SJSA1 (cell line): ENCODE results near the gene HLA-A. TPM values are rescaled to one million over a fixed set of nuclear protein-coding genes. Genes with fewer than 3 reads are reported as not detected.
"Not testable (repeated sequence)": the region's sequence is repeated elsewhere in the genome, so short reads cannot be mapped to it uniquely, and the experiment has no call there.

ENCODE experiments used
- DNase-seq, 2 experiments: peaks; one replicate each; pipeline ENCODE4 v3.0.0-alpha.2; 2015 to 2020; ENCODE audit warnings: low spot score in 2 of 2, low read depth in 1 of 2
- H3K27ac ChIP-seq: fragments of 250-450 bp; sonication (Bioruptor Pico); 2 replicates; pipeline ENCODE4 v1.5.1; 2020; ENCODE audit warnings: mild to moderate bottlenecking, moderate library complexity
- H3K27me3 ChIP-seq: fragments of 250-450 bp; sonication (Bioruptor Pico); replicated peaks from 2 replicates; pipeline ENCODE4 v1.5.1; 2020; ENCODE audit warnings: mild to moderate bottlenecking, moderate library complexity
- H3K36me3 ChIP-seq: fragments of 250-450 bp; sonication (Bioruptor Pico); 2 replicates; pipeline ENCODE4 v1.5.1; 2020; ENCODE audit warnings: mild to moderate bottlenecking
- H3K4me1 ChIP-seq: fragments of 250-450 bp; sonication (Bioruptor Pico); replicated peaks from 2 replicates; pipeline ENCODE4 v1.6.1; 2021; ENCODE audit warnings: mild to moderate bottlenecking
- H3K4me3 ChIP-seq: fragments of 250-450 bp; sonication (Bioruptor Pico); 2 replicates; pipeline ENCODE4 v1.5.1; 2020; ENCODE audit warnings: mild to moderate bottlenecking
- H3K9me3 ChIP-seq: fragments of 250-450 bp; sonication (Bioruptor Pico); replicated peaks from 2 replicates; pipeline ENCODE4 v1.5.1; 2020; ENCODE audit warnings: mild to moderate bottlenecking
- total RNA-seq: library from RNA; depleted of rRNA; stranded (reverse); fragments of >200 nt; shearing (Covaris generic); gene quantifications from 2 replicates; pipeline ENCODE4 v1.2.3, GENCODE V29; 2014

Gene HLA-A
- total RNA-seq, 1 experiment from 2014 or later = 1,583 TPM

GRCh38 chr6:29976253-29976587 is 33.9 kb downstream of the HLA-A start:
- Histone ChIP-seq H3K4me1 (peaks cover 10% of the 10 kb centered on the region), H3K9me3 (no peaks in the 10 kb centered on the region), H3K4me3 (peak overlapping the region; percentile 36), H3K27me3 (peaks cover 6% of the 10 kb centered on the region; the same call in 1 of the 2 replicates), H3K36me3 (no peaks in the 10 kb centered on the region), H3K27ac (no peak overlapping the region)
- no peak for DNase-seq

- no peaks in the 10 kb centered on the region for H3K9me3 ChIP-seq
- H3K27ac ChIP-seq = no peak overlapping the region
- H3K4me3 ChIP-seq = peak overlapping the region; percentile 36
- H3K27me3 ChIP-seq = peaks cover 6% of the 10 kb centered on the region; the same call in 1 of the 2 replicates
- H3K36me3 ChIP-seq = no peaks in the 10 kb centered on the region
- peak; percentile 53 to 59 for DNase-seq
- peaks cover 10% of the 10 kb centered on the region for H3K4me1 ChIP-seq
Measured at GRCh38 chr6:29976588-29977424, 34.5 kb downstream of the HLA-A start.

- no peaks in the 10 kb centered on the region for H3K9me3 ChIP-seq
- H3K27me3 ChIP-seq = peaks cover 6% of the 10 kb centered on the region; the same call in 1 of the 2 replicates
- peak overlapping the region; percentile 36 for H3K4me3 ChIP-seq
- no peak overlapping the region for H3K27ac ChIP-seq
- H3K36me3 ChIP-seq = no peaks in the 10 kb centered on the region
- DNase-seq = no peak
- H3K4me1 ChIP-seq = peaks cover 10% of the 10 kb centered on the region
Measured at GRCh38 chr6:29977425-29977727, 35.0 kb downstream of the HLA-A start.

GRCh38 chr6:29980013-29980412 is 37.7 kb downstream of the HLA-A start:
- not testable (repeated sequence) for DNase-seq, H3K27ac ChIP-seq, H3K9me3 ChIP-seq, H3K27me3 ChIP-seq, H3K36me3 ChIP-seq, H3K4me3 ChIP-seq
- peaks cover 10% of the 10 kb centered on the region for H3K4me1 ChIP-seq

- no peaks in the 10 kb centered on the region for H3K9me3 ChIP-seq
- no peak overlapping the region for H3K4me3 ChIP-seq
- H3K4me1 ChIP-seq = peaks cover 10% of the 10 kb centered on the region
- H3K27me3 ChIP-seq = peaks cover 6% of the 10 kb centered on the region; the same call in 1 of the 2 replicates
- no peak overlapping the region for H3K27ac ChIP-seq
- H3K36me3 ChIP-seq = no peaks in the 10 kb centered on the region
- DNase-seq = no peak
Measured at GRCh38 chr6:29980511-29980910, 38.2 kb downstream of the HLA-A start.

- no peak overlapping the region for H3K27ac ChIP-seq
- H3K4me3 ChIP-seq = no peak overlapping the region
- H3K36me3 ChIP-seq = no peaks in the 10 kb centered on the region
- H3K27me3 ChIP-seq = 0 out of 2 replicates have a peak, but pooled peaks cover 3% of the 10 kb centered on the region
- no peak for DNase-seq
- H3K4me1 ChIP-seq = peaks cover 8% of the 10 kb centered on the region
- H3K9me3 ChIP-seq = no peaks in the 10 kb centered on the region
Measured at GRCh38 chr6:29981211-29981812, 39.0 kb downstream of the HLA-A start.

- Histone ChIP-seq H3K4me1 (peaks cover 2% of the 10 kb centered on the region; the same call in 1 of the 2 replicates), H3K27ac (no peak overlapping the region), H3K4me3 (no peak overlapping the region), H3K9me3 (no peaks in the 10 kb centered on the region), H3K27me3 (0 out of 2 replicates have a peak, but pooled peaks cover 3% of the 10 kb centered on the region), H3K36me3 (no peaks in the 10 kb centered on the region)
- no peak for DNase-seq
Measured at GRCh38 chr6:29982097-29982496, 39.8 kb downstream of the HLA-A start.

GRCh38 chr6:29984232-29984631 is 41.9 kb downstream of the HLA-A start:
- Histone ChIP-seq H3K27ac (no peak overlapping the region), H3K4me3 (no peak overlapping the region), H3K27me3 (no peaks in the 10 kb centered on the region), H3K36me3 (no peaks in the 10 kb centered on the region), H3K9me3 (no peaks in the 10 kb centered on the region), H3K4me1 (no peaks in the 10 kb centered on the region)
- no peak for DNase-seq

- Histone ChIP-seq H3K27me3 (peaks cover 4% of the 10 kb centered on the region; the same call in 1 of the 2 replicates), H3K36me3 (no peaks in the 10 kb centered on the region), H3K4me3 (no peak overlapping the region), H3K9me3 (no peaks in the 10 kb centered on the region), H3K4me1 (no peaks in the 10 kb centered on the region), H3K27ac (no peak overlapping the region)
- DNase-seq = no peak
Measured at GRCh38 chr6:29984992-29985391, 42.7 kb downstream of the HLA-A start.

- Histone ChIP-seq H3K27ac (no peak overlapping the region), H3K27me3 (peaks cover 17% of the 10 kb centered on the region), H3K4me3 (no peak overlapping the region), H3K36me3 (no peaks in the 10 kb centered on the region), H3K4me1 (no peaks in the 10 kb centered on the region), H3K9me3 (no peaks in the 10 kb centered on the region)
- no peak for DNase-seq
Measured at GRCh38 chr6:29986179-29986781, 43.9 kb downstream of the HLA-A start.

- Histone ChIP-seq H3K36me3 (no peaks in the 10 kb centered on the region), H3K4me3 (no peak overlapping the region), H3K9me3 (no peaks in the 10 kb centered on the region), H3K4me1 (no peaks in the 10 kb centered on the region), H3K27ac (no peak overlapping the region), H3K27me3 (peaks cover 19% of the 10 kb centered on the region)
- no peak for DNase-seq
Measured at GRCh38 chr6:29989211-29989610, 46.9 kb downstream of the HLA-A start.

GRCh38 chr6:29990931-29991330 is 48.6 kb downstream of the HLA-A start:
- H3K36me3 ChIP-seq = no peaks in the 10 kb centered on the region
- no peaks in the 10 kb centered on the region for H3K4me1 ChIP-seq
- no peaks in the 10 kb centered on the region for H3K9me3 ChIP-seq
- H3K4me3 ChIP-seq = no peak overlapping the region
- H3K27ac ChIP-seq = no peak overlapping the region
- no peak for DNase-seq
- H3K27me3 ChIP-seq = peaks cover 19% of the 10 kb centered on the region

GRCh38 chr6:29992807-29993206 is 50.5 kb downstream of the HLA-A start:
- Histone ChIP-seq H3K27ac (no peak overlapping the region), H3K36me3 (no peaks in the 10 kb centered on the region), H3K4me3 (no peak overlapping the region), H3K4me1 (no peaks in the 10 kb centered on the region), H3K9me3 (no peaks in the 10 kb centered on the region), H3K27me3 (peaks cover 19% of the 10 kb centered on the region)
- DNase-seq = no peak

- Histone ChIP-seq H3K4me1 (no peaks in the 10 kb centered on the region), H3K27me3 (peaks cover 16% of the 10 kb centered on the region), H3K36me3 (no peaks in the 10 kb centered on the region), H3K4me3 (no peak overlapping the region), H3K27ac (no peak overlapping the region), H3K9me3 (no peaks in the 10 kb centered on the region)
- DNase-seq = peak in 1 of 2 experiments; percentile 22
Measured at GRCh38 chr6:29994826-29995225, 52.5 kb downstream of the HLA-A start.
